CD14-positive monocyte (primary cell): ENCODE results near the gene PEDS1. TPM values are rescaled to one million over a fixed set of nuclear protein-coding genes. Genes with fewer than 3 reads are reported as not detected.

Experiments
- DNase-seq, 3 donors: peaks; one replicate each; pipeline ENCODE4 v3.0.0-alpha.2; 2011 to 2022
- H2AFZ ChIP-seq: 2 replicates; pipeline ENCODE4 v1.6.0; 2012; ENCODE audit warnings: mild to moderate bottlenecking, low read depth, low read length, inconsistent platforms; ENCODE audit not compliant: insufficient read depth, poor library complexity, severe bottlenecking
- H3K27ac ChIP-seq, 2 donors: 1 replicate in 1 of 2; 2 replicates in 1 of 2; pipeline ENCODE4 v1.5.1; 2012 to 2013; ENCODE audit warnings: low read length in 2 of 2, control low read depth in 1 of 2, inconsistent platforms in 1 of 2, low read depth in 1 of 2, mild to moderate bottlenecking in 1 of 2
- H3K27me3 ChIP-seq, 2 donors: one replicate each; pipeline versions ENCODE4 v1.6.0 to v1.6.1; 2011 to 2013; ENCODE audit warnings: low read length in 2 of 2; ENCODE audit not compliant: control insufficient read depth in 2 of 2, insufficient read depth in 2 of 2
- H3K36me3 ChIP-seq, 2 donors: replicated peaks in 1 of 2; 1 replicate in 1 of 2; 2 replicates in 1 of 2; pipeline versions ENCODE4 v1.5.1 to v1.6.1; 2012 to 2013; ENCODE audit warnings: low read length in 2 of 2, control low read depth in 1 of 2, inconsistent platforms in 1 of 2, mild to moderate bottlenecking in 1 of 2; ENCODE audit not compliant: insufficient read depth in 2 of 2, control insufficient read depth in 1 of 2
- H3K4me1 ChIP-seq, 2 donors: 1 replicate in 1 of 2; 2 replicates in 1 of 2; pipeline versions ENCODE4 v1.5.1 to v1.6.1; 2012 to 2013; ENCODE audit warnings: low read length in 2 of 2, control low read depth in 1 of 2, inconsistent platforms in 1 of 2, mild to moderate bottlenecking in 1 of 2, moderate library complexity in 1 of 2; ENCODE audit not compliant: insufficient read depth in 2 of 2, control insufficient read depth in 1 of 2
- H3K4me2 ChIP-seq: replicated peaks from 2 replicates; pipeline ENCODE3; 2012; ENCODE audit warnings: low read length, moderate library complexity, mild to moderate bottlenecking; ENCODE audit not compliant: poor library complexity, severe bottlenecking; ENCODE audit errors: extremely low read depth
- H3K4me3 ChIP-seq, 3 experiments: fragments of 200-600 bp in 1 of 3; sonication (generic) in 1 of 3; replicated peaks in 1 of 3; 1 replicate in 2 of 3; 2 replicates in 1 of 3; pipeline ENCODE4 v1.5.1; 2011 to 2013; ENCODE audit warnings: low read length in 3 of 3, mild to moderate bottlenecking in 3 of 3, control low read depth in 2 of 3, low read depth in 2 of 3, inconsistent platforms in 1 of 3, moderate library complexity in 1 of 3
- H3K79me2 ChIP-seq: 2 replicates; pipeline ENCODE4 v1.6.0; 2012; ENCODE audit warnings: mild to moderate bottlenecking, control low read depth, inconsistent platforms, low read length, moderate library complexity; ENCODE audit not compliant: insufficient read depth
- H3K9ac ChIP-seq: 2 replicates; pipeline ENCODE4 v1.6.0; 2017; ENCODE audit warnings: low read length, mild to moderate bottlenecking; ENCODE audit not compliant: insufficient read depth, poor library complexity, severe bottlenecking
- H3K9me3 ChIP-seq, 2 donors: replicated peaks in 1 of 2; 1 replicate in 1 of 2; 2 replicates in 1 of 2; pipeline versions ENCODE4 v1.5.1 to v1.6.1; 2012 to 2013; ENCODE audit warnings: low read length in 2 of 2, control low read depth in 1 of 2; ENCODE audit not compliant: control insufficient read depth in 1 of 2, insufficient read depth in 1 of 2
- H4K20me1 ChIP-seq: 2 replicates; pipeline ENCODE4 v1.6.0; 2012; ENCODE audit warnings: mild to moderate bottlenecking, low read length, control low read depth, moderate library complexity; ENCODE audit not compliant: insufficient read depth
- H3K27ac Mint-ChIP-seq, 7 donors: one replicate each; pipeline ENCODE4 v1.8.0; 2020; ENCODE audit warnings: mild to moderate bottlenecking in 7 of 7, mixed read lengths in 7 of 7, moderate library complexity in 6 of 7, inconsistent platforms in 2 of 7
- H3K27me3 Mint-ChIP-seq, 3 donors: one replicate each; pipeline ENCODE4 v1.8.0; 2021 to 2022; ENCODE audit warnings: low read depth in 3 of 3, mild to moderate bottlenecking in 3 of 3, mixed read lengths in 3 of 3, moderate library complexity in 3 of 3, inconsistent platforms in 1 of 3
- H3K36me3 Mint-ChIP-seq, 2 donors: one replicate each; pipeline ENCODE4 v1.8.0; 2020; ENCODE audit warnings: mixed read lengths in 2 of 2, inconsistent platforms in 1 of 2, mild to moderate bottlenecking in 1 of 2
- H3K4me1 Mint-ChIP-seq: one replicate; pipeline ENCODE4 v1.8.0; 2020; ENCODE audit warnings: mild to moderate bottlenecking, mixed read lengths
- H3K4me3 Mint-ChIP-seq, 2 donors: one replicate each; pipeline ENCODE4 v1.8.0; 2020; ENCODE audit warnings: mild to moderate bottlenecking in 2 of 2, mixed read lengths in 2 of 2, moderate library complexity in 1 of 2
- H3K9me3 Mint-ChIP-seq, 7 donors: one replicate each; pipeline ENCODE4 v1.8.0; 2020 to 2022; ENCODE audit warnings: mixed read lengths in 7 of 7, mild to moderate bottlenecking in 6 of 7, moderate library complexity in 6 of 7, inconsistent platforms in 2 of 7
- WGBS: methylation state at CpG from one replicate; pipeline ENCODE4 v1.1.5; 2013; ENCODE audit warnings: missing lambda C conversion rate; ENCODE audit not compliant: insufficient coverage; 5-methylcytosine and 5-hydroxymethylcytosine counted together
- intact Hi-C, 2 donors: fragments of 100-400 bp; cut with micrococcal nuclease; formaldehyde crosslinking; loops; one replicate each; pipeline versions ENCODE4 v1.15.0 to v1.15.1; 2023
- polyA plus RNA-seq, 3 donors: library from polyadenylated mRNA; depleted of rRNA in 1 of 3; unstranded in 2 of 3; stranded (reverse) in 1 of 3; fragments of 300-500 nt in 2 of 3; fragments of >200 nt in 1 of 3; fragmentation: Illumina TruSeq in 2 of 3; gene quantifications; 1 replicate in 2 of 3; 2 replicates in 1 of 3; pipeline ENCODE4 v1.2.3, GENCODE V29; 2012 to 2021
- TF ChIP-seq, protein P1 (sequence below): fragments of 200-600 bp; IDR thresholded peaks from one replicate; pipeline ENCODE4 v1.8.0; 2022; ENCODE audit warnings: antibody characterized with exemption, mild to moderate bottlenecking

Gene PEDS1
- polyA plus RNA-seq, 3 donors: 19.6 to 48.1 (median 25.2) TPM

DNA sequence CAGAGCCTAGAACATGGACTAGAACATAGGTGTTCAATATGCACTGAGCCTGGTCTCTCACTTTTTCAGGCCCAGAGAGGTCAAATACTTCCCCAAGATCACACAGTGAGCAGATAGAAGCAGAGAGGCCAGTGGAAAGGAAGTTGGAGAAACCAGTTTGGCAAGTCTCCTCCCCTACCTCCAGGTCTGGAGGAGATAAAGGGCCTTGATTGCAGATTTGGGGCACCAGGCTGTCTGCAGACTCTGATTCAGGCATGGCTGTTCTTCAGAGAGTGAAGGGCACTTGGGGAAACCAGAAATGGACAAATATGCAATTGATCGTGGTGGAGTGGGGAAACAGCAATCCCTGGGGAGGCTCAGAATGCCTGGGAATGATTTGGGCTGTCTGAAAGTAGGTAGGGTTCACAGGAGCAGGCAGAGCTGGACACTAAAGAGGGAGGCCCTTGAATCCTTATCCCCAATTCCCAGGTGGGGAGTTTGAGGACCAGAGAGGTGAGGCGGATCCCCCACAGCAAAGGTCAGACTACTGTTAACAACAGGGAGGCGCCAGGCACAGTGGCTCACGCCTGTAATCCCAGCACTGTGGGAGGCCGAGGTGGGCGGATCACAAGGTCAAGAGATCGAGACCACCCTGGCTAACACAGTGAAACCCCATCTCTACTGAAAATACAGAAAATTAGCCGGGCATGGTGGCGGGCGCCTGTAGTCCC is 2.3 kb downstream of the PEDS1 start:
- Mint-ChIP-seq H3K27ac (peak overlapping the region; percentile 28 to 98 (median 84)), H3K9me3 (no peaks in the 10 kb centered on the region), H3K27me3 (peaks cover 1 to 9% (median 2%) of the 10 kb centered on the region in 3 donors), H3K4me3 (peak overlapping the region in 1 of 2 donors; percentile 48), H3K36me3 (peaks cover 33 to 47% of the 10 kb centered on the region in 2 donors), H3K4me1 (peaks cover 62% of the 10 kb centered on the region)
- peak overlapping the region in 1 of 2 donors; percentile 39 for H3K27ac ChIP-seq
- peak overlapping the region in 1 of 3 experiments; percentile 1 for H3K4me3 ChIP-seq
- peaks cover 14 to 29% of the 10 kb centered on the region in 2 donors for H3K36me3 ChIP-seq
- peaks cover 63% of the 10 kb centered on the region for H3K79me2 ChIP-seq
- no peak for DNase-seq
- WGBS: 90% methylated on average over 2 of the region's 10 CpGs
- H3K27me3 ChIP-seq: no peaks in the 10 kb centered on the region
- H4K20me1 ChIP-seq: peaks cover 14% of the 10 kb centered on the region
- intact Hi-C loops: no loop called here
- no peaks in the 10 kb centered on the region for H3K9me3 ChIP-seq
- no peak overlapping the region for H2AFZ ChIP-seq
- TF ChIP-seq, protein P1, sequence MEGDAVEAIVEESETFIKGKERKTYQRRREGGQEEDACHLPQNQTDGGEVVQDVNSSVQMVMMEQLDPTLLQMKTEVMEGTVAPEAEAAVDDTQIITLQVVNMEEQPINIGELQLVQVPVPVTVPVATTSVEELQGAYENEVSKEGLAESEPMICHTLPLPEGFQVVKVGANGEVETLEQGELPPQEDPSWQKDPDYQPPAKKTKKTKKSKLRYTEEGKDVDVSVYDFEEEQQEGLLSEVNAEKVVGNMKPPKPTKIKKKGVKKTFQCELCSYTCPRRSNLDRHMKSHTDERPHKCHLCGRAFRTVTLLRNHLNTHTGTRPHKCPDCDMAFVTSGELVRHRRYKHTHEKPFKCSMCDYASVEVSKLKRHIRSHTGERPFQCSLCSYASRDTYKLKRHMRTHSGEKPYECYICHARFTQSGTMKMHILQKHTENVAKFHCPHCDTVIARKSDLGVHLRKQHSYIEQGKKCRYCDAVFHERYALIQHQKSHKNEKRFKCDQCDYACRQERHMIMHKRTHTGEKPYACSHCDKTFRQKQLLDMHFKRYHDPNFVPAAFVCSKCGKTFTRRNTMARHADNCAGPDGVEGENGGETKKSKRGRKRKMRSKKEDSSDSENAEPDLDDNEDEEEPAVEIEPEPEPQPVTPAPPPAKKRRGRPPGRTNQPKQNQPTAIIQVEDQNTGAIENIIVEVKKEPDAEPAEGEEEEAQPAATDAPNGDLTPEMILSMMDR: no peak
- peak overlapping the region; percentile 27 for H3K4me2 ChIP-seq
- H3K4me1 ChIP-seq: peaks cover 46 to 65% of the 10 kb centered on the region in 2 donors
- H3K9ac ChIP-seq: no peak overlapping the region

DNA sequence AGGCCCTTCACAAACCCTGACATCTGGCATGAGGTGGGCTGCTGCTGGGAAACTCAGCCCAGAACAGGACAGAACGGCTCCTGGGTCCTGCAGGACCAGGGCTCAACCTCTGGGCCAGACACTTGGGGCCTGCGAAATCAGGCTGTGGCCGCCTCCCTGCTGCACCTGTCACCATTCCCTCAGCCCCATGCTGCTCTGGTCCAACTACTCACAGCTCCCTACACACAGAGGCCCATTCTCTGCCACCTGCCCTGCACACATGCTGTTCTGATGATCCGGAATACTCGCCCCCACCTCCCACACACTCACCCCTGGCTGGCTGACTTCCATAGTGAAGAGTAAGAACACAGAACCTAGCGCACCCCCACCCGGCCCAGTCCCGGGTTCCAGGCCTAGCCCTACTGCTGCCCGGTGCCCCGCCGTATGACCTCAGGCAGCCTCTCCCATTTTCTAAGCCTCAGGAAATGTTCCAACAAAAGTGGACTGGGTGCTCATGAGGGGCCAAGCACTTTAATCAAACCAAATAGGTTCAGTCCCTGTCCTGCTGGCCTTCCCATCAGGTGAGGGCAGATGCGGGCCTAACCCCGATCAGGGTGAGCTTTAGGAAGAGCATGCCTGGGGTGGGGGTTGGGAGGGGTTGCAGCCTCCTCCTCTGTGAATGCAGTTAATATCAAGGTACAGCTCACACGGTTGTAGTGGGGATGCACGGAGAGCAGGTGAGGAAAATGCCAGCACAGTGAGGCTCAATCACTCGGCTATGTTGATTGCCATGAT is 3.9 kb downstream of the PEDS1 start:
- H3K27me3 ChIP-seq: no peaks in the 10 kb centered on the region
- peaks cover 61 to 78% of the 10 kb centered on the region in 2 donors for H3K4me1 ChIP-seq
- peak overlapping the region in 5 of 7 donors; percentile 35 to 98 (median 75) for H3K27ac Mint-ChIP-seq
- peak overlapping the region in 1 of 2 donors; percentile 46 for H3K27ac ChIP-seq
- whole genome bisulfite sequencing: 100% methylated on average over 7 of the region's 16 CpGs
- peaks cover 70% of the 10 kb centered on the region for H3K4me1 Mint-ChIP-seq
- TF ChIP-seq, protein P1: no peak
- H2AFZ ChIP-seq: no peak overlapping the region
- peaks cover 14% of the 10 kb centered on the region for H4K20me1 ChIP-seq
- peaks cover 37 to 51% of the 10 kb centered on the region in 2 donors for H3K36me3 Mint-ChIP-seq
- H3K36me3 ChIP-seq: peaks cover 14 to 29% of the 10 kb centered on the region in 2 donors
- H3K4me3 ChIP-seq: no peak overlapping the region
- no peak for DNase-seq
- H3K4me2 ChIP-seq: no peak overlapping the region
- peaks cover 75% of the 10 kb centered on the region for H3K79me2 ChIP-seq
- H3K9ac ChIP-seq: no peak overlapping the region
- intact Hi-C loops: no loop called here
- H3K9me3 Mint-ChIP-seq: no peaks in the 10 kb centered on the region
- H3K27me3 Mint-ChIP-seq: peaks cover 0 to 6% (median 2%) of the 10 kb centered on the region in 3 donors
- H3K9me3 ChIP-seq: no peaks in the 10 kb centered on the region
- no peak overlapping the region for H3K4me3 Mint-ChIP-seq
